Motor neuron (in vitro differentiated cells): ENCODE results near the gene UBE2QL1. TPM values are rescaled to one million over a fixed set of nuclear protein-coding genes. Genes with fewer than 3 reads are reported as not detected.
A peak's percentile ranks its signal among the peaks of the same experiment; 100 is the strongest.
"Not testable (repeated sequence)": the region's sequence is repeated elsewhere in the genome, so short reads cannot be mapped to it uniquely, and the experiment has no call there.

Source experiments
- ATAC-seq, 8 experiments: fragments of 200-7000 bp; cut with Tn5 transposase; replicated peaks in 6 of 8; 2 replicates each; pipeline ENCODE4 v1.8.0; 2021; ENCODE audit warnings: mild to moderate bottlenecking in 8 of 8, moderate library complexity in 8 of 8
- H3K27ac ChIP-seq, 2 donors: fragments of 250-450 bp; sonication (Bioruptor Pico); 2 replicates each; pipeline ENCODE4 v1.9.0; 2021; ENCODE audit warnings: antibody characterized with exemption in 2 of 2, mild to moderate bottlenecking in 2 of 2, moderate library complexity in 1 of 2
- H3K4me1 ChIP-seq, 2 donors: fragments of 250-450 bp; sonication (Bioruptor Pico); replicated peaks in 1 of 2; 2 replicates each; pipeline ENCODE4 v1.6.1; 2021; ENCODE audit warnings: antibody characterized with exemption in 2 of 2, mild to moderate bottlenecking in 2 of 2, moderate library complexity in 1 of 2
- H3K4me3 ChIP-seq, 5 donors: fragments of 250-450 bp; sonication (Bioruptor Pico); 2 replicates each; pipeline ENCODE4 v1.9.0; 2021; ENCODE audit warnings: antibody characterized with exemption in 5 of 5, mild to moderate bottlenecking in 5 of 5, moderate library complexity in 4 of 5
- WGBS, 10 experiments: fragments of 450-650 bp; shearing (Covaris generic); methylation state at CpG; one replicate each; pipeline ENCODE4 v1.0.0; 2022; 5-methylcytosine and 5-hydroxymethylcytosine counted together
- in situ Hi-C, 9 experiments: fragments of 400-800 bp; cut with MboI; loops; one replicate each; pipeline ENCODE4 v1.15.0; 2021; ENCODE audit warnings: low sequenced_read_pairs in 9 of 9, low pct_unique_long_range_greater_than_20kb in 2 of 9; ENCODE audit not compliant: unreplicated experiment in 9 of 9
- total RNA-seq, 8 experiments: library from RNA; unstranded; fragments of 300-600 nt; gene quantifications; 2 replicates each; pipeline versions ENCODE4 v1.2.3 to v1.2.4, GENCODE V29; 2022

The UBE2QL1 gene
- total RNA-seq, 8 experiments from 2014 or later = 0.28 to 45.4 (median 26.5) TPM; not detected in 2

DNA sequence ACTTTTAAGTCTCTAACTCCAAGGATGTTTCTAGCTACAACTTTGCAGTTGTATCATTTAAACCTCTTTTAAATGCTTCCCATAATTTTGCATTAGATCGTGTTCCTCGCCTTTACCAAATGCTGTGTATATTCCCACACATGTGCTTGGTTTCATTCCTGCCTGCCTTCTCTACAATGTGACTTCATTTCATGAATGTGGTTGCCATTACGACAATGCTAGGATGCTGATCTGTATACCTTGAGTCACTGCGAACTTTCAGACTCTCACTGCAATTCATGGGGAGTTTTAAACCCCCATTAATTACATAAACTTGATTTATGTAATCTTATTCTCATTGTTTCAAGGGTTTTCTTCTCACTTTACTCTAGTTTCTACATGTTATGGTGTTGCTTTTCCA, 50.3 kb downstream of the UBE2QL1 start:
- Histone ChIP-seq H3K27ac (no peak overlapping the region), H3K4me1 (no peaks in the 10 kb centered on the region), H3K4me3 (no peak overlapping the region)
- in situ Hi-C loops = no loop called here
- ATAC-seq = peak in 6 of 8 experiments; percentile 20 to 92 (median 55)
- 2 to 91% (median 45%) methylated on average over 2 to 4 of the region's 4 CpGs; no CpG with 5 or more reads in 2 of the 10 experiments for WGBS, 10 experiments

DNA sequence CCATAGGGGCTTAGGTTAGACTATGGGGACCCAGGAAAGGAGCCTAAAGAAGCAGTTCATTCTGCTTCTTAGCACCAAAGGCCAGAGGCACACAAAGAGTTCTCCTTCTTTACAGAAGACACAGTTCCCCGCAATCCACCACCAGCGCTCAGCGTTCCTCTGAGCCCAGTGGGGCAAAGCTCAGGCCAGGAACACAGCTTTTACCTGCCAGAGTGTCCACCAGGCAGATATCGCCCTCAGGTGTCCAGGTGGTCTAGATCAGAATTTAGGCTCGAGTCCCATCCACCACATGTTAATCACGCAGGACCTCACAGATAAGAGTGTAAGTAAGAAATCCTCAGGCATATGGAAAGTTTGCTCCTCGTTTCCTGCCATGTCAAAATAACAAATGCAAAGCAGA, 53.0 kb downstream of the UBE2QL1 start:
- no peak overlapping the region for H3K4me3 ChIP-seq
- H3K4me1 ChIP-seq = peaks cover 0 to 7% of the 10 kb centered on the region in 2 donors
- no peak for ATAC-seq
- H3K27ac ChIP-seq = no peak overlapping the region
- 0 to 90% (median 67%) methylated on average over 3 to 7 of the region's 7 CpGs; no CpG with 5 or more reads in 1 of the 10 experiments for WGBS, 10 experiments
- in situ Hi-C loops = no loop called here

DNA sequence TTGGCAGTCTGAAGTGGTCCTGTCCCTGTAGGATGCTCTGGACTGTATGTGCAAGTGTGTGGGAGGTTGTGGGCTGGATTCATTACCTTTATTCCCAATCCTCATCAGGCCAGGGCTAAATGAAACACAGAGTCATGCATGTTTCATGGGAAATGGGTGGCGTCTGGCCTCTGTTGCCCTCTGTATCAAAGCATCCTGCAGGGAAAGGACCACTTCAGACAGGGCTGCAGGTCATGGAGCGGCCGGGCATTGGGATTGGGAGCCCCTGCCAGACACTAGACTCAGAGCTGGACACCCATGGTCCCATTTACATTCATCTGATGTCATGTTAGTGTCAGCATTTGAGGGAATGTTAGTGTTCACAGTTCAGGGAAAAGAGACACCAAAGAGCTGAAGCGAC, 53.8 kb downstream of the UBE2QL1 start:
- Histone ChIP-seq H3K4me1 (peaks cover 0 to 7% of the 10 kb centered on the region in 2 donors), H3K27ac (no peak overlapping the region), H3K4me3 (no peak overlapping the region)
- no peak for ATAC-seq
- 13 to 90% (median 77%) methylated on average over 1 to 3 of the region's 4 CpGs; no CpG with 5 or more reads in 6 of the 10 experiments for WGBS, 10 experiments
- in situ Hi-C loops = no loop called here

DNA sequence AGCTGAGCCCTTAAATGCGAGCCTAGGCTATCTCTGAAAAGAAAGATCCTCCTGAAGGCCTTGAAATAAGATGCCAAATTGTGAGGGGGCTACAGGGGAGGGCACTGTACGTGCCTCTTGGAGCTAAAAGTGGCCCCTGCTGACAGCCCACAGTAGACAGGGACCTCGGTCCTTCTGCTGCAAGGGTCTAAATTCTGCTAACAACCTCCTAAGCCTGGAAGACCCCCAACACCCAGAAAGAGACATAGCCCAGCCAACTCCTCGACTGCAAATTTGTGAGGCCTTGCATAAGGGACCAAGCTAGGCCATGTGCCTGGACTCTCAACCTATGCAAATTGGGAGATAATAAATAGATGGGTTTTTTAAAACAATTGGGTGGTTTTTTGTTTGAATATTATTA, 54.7 kb downstream of the UBE2QL1 start:
- H3K27ac ChIP-seq = no peak overlapping the region
- peaks cover 0 to 7% of the 10 kb centered on the region in 2 donors for H3K4me1 ChIP-seq
- in situ Hi-C loops = no loop called here
- WGBS, 10 experiments = 0 to 83% (median 56%) methylated on average over 1 to 3 of the region's 4 CpGs; no CpG with 5 or more reads in 4 of the 10 experiments
- no peak overlapping the region for H3K4me3 ChIP-seq
- ATAC-seq = no peak

DNA sequence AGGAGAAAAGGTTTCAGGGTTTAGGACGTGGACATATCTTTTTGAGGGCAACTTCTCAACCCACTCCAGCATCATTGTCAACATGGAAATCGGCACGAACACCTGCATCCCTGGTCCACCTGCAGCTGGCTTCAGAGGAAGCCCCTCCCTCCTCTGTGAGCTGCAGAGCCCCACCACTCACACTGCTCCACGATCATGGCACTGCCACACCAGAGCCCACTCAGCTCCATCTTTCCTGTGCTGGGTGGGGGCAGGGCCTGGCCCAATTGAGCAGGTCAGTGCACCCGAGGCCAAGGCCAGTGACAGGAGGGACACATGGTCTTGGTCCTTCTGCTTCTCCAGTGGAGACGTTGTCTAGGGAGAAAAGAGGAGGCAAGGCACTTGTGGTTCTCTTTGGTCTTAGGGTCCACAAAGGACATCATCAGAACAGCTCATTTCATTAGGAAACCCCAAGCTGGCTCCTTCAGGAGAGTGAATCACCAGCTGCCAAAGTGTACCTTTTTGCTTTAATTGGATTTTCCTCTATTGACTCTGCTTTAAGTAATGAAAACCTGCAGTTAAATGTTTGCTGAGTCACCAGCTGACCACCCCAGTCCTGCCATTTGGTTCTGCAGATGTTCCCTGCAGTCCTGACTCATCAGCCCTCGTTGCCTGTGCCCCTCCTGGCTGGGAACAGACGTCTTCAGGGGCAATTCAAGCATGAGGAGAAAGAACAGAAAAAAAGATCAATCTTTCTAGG, 56.2 kb downstream of the UBE2QL1 start:
- 0 to 100% (median 50%) methylated on average over 1 to 8 of the region's 8 CpGs; no CpG with 5 or more reads in 2 of the 10 experiments for WGBS, 10 experiments
- Histone ChIP-seq H3K4me3 (no peak overlapping the region), H3K4me1 (peaks cover 0 to 7% of the 10 kb centered on the region in 2 donors), H3K27ac (no peak overlapping the region)
- ATAC-seq = peak in 6 of 8 experiments; percentile 46 to 96 (median 95)
- in situ Hi-C loops = no loop called here

DNA sequence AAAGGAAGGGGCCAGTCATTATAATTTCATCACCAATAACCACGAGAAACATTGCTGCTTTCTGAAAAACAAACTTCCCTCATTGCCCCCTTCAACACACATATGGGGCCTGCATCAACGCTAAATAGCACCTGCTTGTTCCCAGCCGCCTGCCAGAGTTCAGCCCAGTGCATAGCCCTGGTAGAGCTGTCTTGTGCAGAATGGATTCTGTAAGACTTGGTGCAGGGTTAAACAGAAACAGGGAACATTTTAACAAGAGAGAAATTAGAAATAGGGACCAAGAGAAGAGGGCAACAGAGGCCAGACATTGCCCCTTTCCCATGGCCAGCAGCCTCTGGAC, 56.7 kb downstream of the UBE2QL1 start:
- in situ Hi-C loops = no loop called here
- Histone ChIP-seq H3K4me1 (peaks cover 0 to 7% of the 10 kb centered on the region in 2 donors), H3K4me3 (no peak overlapping the region), H3K27ac (no peak overlapping the region)
- WGBS, 10 experiments = 0 to 58% (median 17%) methylated on average over 1 to 3 of the region's 3 CpGs; no CpG with 5 or more reads in 5 of the 10 experiments
- ATAC-seq = peak in 5 of 8 experiments; percentile 53 to 72 (median 57)

DNA sequence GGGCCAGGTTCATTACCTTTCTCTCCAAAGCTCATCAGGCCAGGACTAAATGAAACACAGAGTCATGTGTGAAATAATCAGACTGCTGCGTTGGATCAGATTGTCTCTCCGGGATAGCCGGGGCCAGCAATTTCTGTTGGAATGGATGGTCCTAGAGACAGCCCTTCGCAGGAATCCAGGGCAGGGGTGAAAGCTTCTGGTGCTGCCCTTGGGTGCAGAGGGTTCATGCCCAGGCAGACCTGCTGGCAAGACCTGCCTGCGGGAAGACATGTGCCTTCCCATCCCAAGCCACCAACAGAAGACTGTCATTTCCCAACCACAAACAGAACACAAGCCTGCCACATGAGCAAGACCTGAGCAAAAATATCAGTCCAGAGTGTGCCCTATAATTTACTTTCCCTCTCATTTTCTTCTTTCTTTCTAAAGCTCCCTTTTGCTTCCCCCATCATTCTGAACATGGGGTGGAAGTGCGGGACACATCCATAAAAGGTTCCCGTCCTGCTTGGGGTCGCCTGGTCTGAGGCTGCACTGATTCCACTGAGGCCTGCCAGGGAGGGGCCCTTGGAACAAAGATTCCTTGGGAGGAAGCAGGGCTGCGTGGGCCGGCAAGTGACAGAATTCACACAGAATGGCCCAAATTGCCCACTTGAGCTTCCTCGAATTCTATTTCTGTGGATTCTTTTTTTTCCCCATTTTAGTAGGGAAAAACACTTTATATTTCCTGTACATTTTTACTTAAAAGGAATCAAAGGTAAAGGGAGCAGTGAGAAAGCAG, 57.3 kb downstream of the UBE2QL1 start:
- ATAC-seq = peak in 1 of 8 experiments; percentile 2
- in situ Hi-C loops = no loop called here

DNA sequence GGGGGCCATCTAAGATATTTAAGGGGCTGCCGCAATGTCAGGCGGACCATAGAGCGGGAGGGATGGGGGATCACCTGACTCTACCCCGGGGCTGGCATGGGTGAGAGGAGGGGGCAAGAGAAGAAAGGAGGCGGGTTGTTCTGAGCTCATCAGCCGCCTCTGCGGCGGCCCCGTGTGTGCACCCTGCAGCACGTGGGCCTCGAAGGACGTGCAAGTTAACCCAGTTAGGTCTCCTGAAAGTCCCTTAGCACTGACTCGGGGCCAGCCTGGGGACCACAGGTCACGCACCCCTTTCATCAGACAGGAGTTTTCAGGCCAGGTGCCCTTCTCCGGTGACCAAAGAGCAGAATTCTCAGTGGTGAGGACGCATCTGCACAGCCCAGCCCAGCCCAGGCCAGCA, 58.0 kb downstream of the UBE2QL1 start:
- 20 to 70% (median 50%) methylated on average over 1 to 2 of the region's 16 CpGs; no CpG with 5 or more reads in 7 of the 10 experiments for WGBS, 10 experiments
- ATAC-seq = no peak
- Histone ChIP-seq H3K4me1 (peaks cover 0 to 7% of the 10 kb centered on the region in 2 donors), H3K27ac (no peak overlapping the region), H3K4me3 (no peak overlapping the region)
- in situ Hi-C loops = no loop called here

More for the DNA sequence above, 57.3 kb downstream of the UBE2QL1 start:
- no peak overlapping the region for H3K4me3 ChIP-seq
- WGBS, 10 experiments = 17 to 100% (median 84%) methylated on average over 1 to 8 of the region's 11 CpGs; no CpG with 5 or more reads in 2 of the 10 experiments
- H3K4me1 ChIP-seq = peaks cover 0 to 7% of the 10 kb centered on the region in 2 donors
- H3K27ac ChIP-seq = no peak overlapping the region

DNA sequence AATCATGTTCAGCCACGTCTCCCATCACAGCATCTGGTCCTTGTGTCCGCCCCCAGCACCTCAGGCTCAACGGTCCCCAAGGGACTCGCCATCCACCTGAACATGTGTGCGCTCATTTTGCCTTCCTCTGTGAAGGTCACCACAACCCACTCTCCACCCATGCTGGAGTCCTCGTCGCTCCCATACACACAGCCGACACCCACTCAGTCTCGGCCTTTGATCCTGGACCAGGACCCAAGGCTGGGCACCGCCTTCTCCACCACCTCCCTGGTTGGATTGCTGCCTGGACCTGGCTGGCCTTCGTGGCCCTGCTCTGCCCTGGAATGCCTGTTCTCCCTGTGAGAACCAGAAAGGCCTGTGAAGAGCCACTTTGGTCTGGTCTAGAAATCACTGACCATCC, 60.3 kb downstream of the UBE2QL1 start:
- no peak overlapping the region for H3K27ac ChIP-seq
- in situ Hi-C loops = no loop called here
- ATAC-seq = no peak
- H3K4me1 ChIP-seq = peaks cover 0 to 7% of the 10 kb centered on the region in 2 donors
- 38 to 94% (median 60%) methylated on average over 2 to 8 of the region's 11 CpGs; no CpG with 5 or more reads in 7 of the 10 experiments for WGBS, 10 experiments
- no peak overlapping the region for H3K4me3 ChIP-seq

DNA sequence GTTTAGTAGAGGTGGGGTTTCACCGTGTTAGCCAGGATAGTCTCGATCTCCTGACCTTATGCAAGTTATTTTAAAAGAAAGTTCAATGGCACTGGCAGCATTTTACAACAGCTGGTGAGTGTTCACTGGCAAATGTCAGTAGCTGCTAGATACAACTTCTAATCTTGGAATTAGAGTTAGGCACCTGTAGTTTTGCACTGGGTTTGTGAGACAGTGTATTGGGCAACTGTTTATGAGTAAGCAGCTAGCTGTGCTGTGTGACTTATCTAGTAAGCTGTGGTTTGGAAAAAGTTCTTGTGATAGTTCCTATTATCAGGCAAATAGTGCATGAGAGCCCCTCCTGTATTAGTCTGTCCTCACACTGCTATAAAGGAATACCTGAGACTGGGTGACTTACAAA, 61.5 kb downstream of the UBE2QL1 start:
- in situ Hi-C loops = no loop called here
- no peak overlapping the region for H3K27ac ChIP-seq
- H3K4me1 ChIP-seq = peaks cover 0 to 2% of the 10 kb centered on the region in 2 donors
- no peak overlapping the region for H3K4me3 ChIP-seq
- 80 to 92% methylated on average over 1 to 2 of the region's 2 CpGs; no CpG with 5 or more reads in 8 of the 10 experiments for WGBS, 10 experiments
- ATAC-seq = no peak

DNA sequence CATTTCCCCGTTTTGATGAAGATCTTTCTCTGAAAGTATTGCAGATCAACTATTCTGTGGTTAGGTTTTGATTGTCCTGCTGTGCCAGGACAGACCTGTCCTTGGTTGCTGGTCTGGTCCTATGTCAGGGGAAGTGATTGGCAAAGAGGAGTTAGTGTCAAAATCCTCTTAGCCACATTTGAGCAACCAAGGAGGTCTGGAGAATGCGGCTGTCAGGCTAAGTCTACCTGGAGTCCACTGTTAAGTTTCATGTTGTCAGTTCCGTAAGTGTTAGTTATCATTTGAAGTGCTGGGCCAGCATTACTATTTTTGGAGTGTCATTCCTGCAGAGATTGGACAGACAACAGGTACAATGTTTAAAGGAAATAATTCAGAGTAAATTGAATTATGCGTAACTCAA, 62.3 kb downstream of the UBE2QL1 start:
- in situ Hi-C loops = no loop called here
- H3K27ac ChIP-seq = no peak overlapping the region
- no peaks in the 10 kb centered on the region for H3K4me1 ChIP-seq
- no peak overlapping the region for H3K4me3 ChIP-seq
- no peak for ATAC-seq
- WGBS, 10 experiments = 50 to 100% (median 83%) methylated on average over 1 to 4 of the region's 4 CpGs; no CpG with 5 or more reads in 2 of the 10 experiments

DNA sequence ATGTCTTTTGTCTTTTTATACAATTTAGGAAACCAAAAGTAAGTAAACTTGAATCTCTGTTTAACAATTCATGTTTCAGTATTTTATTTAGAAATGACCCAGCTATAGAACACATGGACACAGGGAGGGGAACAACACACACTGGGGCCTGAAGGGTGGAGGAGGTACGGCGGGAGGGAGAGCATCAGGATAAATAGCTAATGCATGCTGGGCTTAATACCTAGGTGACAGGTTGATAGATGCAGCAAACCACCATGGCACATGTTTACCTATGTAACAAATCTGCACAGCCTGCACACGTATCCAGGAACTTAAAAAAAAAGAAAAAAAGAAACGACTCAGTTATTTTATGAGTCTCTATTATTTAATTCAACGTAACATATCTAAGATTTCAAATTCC, 67.2 kb downstream of the UBE2QL1 start:
- in situ Hi-C loops, ATAC-seq, H3K27ac ChIP-seq, H3K4me3 ChIP-seq: not testable (repeated sequence)
- peaks cover 0 to 12% of the 10 kb centered on the region in 2 donors for H3K4me1 ChIP-seq
- WGBS, 10 experiments = 10 to 90% (median 66%) methylated on average over 1 to 5 of the region's 5 CpGs

DNA sequence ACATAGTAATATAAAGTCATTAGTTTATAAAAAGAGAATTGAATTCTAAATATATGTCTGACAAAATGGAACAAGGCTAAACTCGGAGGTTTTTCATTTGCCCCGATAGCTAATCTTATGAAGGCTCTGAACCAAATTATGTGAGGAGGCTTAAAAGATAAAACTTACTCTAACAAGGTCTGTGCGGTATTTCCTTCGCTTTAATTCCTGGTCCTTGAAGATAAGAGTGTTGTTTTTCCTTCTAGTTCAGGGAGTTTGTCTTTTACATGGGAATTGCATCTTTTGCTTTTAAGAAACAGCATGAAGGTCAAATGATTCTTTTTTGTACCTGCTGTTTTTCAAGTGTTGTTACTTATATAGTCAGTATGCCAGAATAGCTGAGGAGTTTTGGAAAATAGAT, 68.2 kb downstream of the UBE2QL1 start:
- no peak for ATAC-seq
- 45 to 100% (median 87%) methylated on average over 2 to 4 of the region's 4 CpGs for WGBS, 10 experiments
- Histone ChIP-seq H3K27ac (no peak overlapping the region), H3K4me3 (no peak overlapping the region), H3K4me1 (peaks cover 0 to 12% of the 10 kb centered on the region in 2 donors)
- in situ Hi-C loops = no loop called here
